ENCODE results near the gene SLC39A11. TPM values are rescaled to one million over a fixed set of nuclear protein-coding genes. Genes with fewer than 3 reads are reported as not detected.

Gene SLC39A11
- total and polyA plus RNA-seq, 4 donors = 18.9 to 44.9 (median 28.2) TPM

DNA sequence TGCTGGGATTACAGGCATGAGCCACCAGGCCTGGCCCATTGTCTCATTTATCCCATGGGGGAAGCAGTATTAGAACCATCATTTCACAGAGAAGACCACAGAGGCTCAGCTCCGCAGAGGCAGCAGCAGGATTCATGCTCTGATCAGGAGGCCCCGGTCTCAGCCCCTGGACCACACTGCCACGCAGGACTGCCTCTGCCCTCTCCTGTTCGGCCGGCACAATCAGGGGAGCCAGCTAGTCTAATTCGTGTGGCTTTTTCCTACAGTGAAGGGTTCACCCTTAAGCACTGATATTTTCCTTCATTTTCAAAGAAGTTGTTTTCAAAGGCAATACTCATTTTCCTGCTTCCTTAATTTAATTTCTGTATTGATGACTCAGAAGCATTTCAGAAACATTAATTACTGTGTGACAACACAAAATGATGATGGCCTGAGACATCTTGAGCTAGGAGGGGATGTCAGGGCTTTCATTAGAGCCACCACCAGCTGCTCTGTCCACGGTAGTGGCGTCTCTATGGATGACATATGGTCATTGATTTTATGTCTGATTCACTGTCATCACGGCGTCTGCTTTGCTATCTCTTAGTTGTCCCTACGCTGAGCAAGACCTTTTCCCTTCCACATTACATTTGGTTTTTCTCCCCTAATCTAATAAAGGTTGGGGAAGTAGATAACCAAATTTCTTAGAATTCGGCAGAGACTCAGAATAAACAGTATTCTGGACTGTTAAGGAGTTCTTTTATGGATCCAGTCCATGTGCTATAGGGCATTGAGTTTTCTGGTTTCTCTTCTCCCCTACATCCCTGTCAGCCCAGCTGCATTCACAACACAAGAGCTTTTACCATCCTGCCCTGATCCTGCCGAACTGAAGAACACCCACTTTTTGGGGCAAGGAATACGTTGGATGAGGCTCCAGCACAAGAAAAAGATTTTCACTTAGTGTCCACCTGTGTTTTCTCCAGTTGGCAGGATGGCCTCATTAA is 314.0 kb downstream of the SLC39A11 start:
- 95% methylated on average over 14 of the region's 14 CpGs for WGBS
- Histone ChIP-seq H3K4me1 (ENCODE audit: control insufficient read depth in 4 of 4, insufficient read depth in 4 of 4, low read length in 3 of 4) (no peaks in the 10 kb centered on the region), H3K9ac (ENCODE audit: low read depth in 1 of 2, low read length in 2 of 2) (no peak overlapping the region), H3K36me3 (ENCODE audit: control insufficient read depth in 4 of 4, insufficient read depth in 3 of 4, low read depth in 1 of 4, low read length in 3 of 4) (peaks cover 0 to 4% (median 2%) of the 10 kb centered on the region in 4 donors), H3K27ac (ENCODE audit: low read depth in 1 of 2, low read length in 2 of 2) (no peak overlapping the region), H3K27me3 (ENCODE audit: control insufficient read depth in 4 of 4, insufficient read depth in 4 of 4, low read length in 3 of 4) (no peaks in the 10 kb centered on the region), H3K4me3 (ENCODE audit: low read depth in 1 of 3, low read length in 3 of 3) (no peak overlapping the region), H3K9me3 (ENCODE audit: control insufficient read depth in 4 of 4, low read length in 3 of 4) (no peaks in the 10 kb centered on the region)
- no peak for DNase-seq (ENCODE audit: low spot score)
- TF ChIP-seq HNF4A (conservative IDR thresholded peaks at IDR 0.05) = no peak
- TF ChIP-seq ZBTB33 (IDR thresholded peaks at IDR 0.05) = no peak
- TF ChIP-seq RXRA (IDR thresholded peaks at IDR 0.05) = no peak
- no peak for TF ChIP-seq ATF3 (IDR thresholded peaks at IDR 0.05)
- TF ChIP-seq MAX (IDR thresholded peaks at IDR 0.05) = no peak
- no peak for TF ChIP-seq JUND (IDR thresholded peaks at IDR 0.05)
- TF ChIP-seq, protein P1, sequence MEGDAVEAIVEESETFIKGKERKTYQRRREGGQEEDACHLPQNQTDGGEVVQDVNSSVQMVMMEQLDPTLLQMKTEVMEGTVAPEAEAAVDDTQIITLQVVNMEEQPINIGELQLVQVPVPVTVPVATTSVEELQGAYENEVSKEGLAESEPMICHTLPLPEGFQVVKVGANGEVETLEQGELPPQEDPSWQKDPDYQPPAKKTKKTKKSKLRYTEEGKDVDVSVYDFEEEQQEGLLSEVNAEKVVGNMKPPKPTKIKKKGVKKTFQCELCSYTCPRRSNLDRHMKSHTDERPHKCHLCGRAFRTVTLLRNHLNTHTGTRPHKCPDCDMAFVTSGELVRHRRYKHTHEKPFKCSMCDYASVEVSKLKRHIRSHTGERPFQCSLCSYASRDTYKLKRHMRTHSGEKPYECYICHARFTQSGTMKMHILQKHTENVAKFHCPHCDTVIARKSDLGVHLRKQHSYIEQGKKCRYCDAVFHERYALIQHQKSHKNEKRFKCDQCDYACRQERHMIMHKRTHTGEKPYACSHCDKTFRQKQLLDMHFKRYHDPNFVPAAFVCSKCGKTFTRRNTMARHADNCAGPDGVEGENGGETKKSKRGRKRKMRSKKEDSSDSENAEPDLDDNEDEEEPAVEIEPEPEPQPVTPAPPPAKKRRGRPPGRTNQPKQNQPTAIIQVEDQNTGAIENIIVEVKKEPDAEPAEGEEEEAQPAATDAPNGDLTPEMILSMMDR (IDR thresholded peaks at IDR 0.05; ENCODE audit: low read depth, low read length, missing input control) = no peak
- TF ChIP-seq GABPA (IDR thresholded peaks at IDR 0.05 in 1 of 2, conservative IDR thresholded peaks at IDR 0.05 in 1 of 2) = no peak
- TF ChIP-seq TAF1 (conservative IDR thresholded peaks at IDR 0.05) = no peak
- TF ChIP-seq REST (IDR thresholded peaks at IDR 0.05) = no peak
- TF ChIP-seq NR2F2 (IDR thresholded peaks at IDR 0.05) = no peak
- no peak for TF ChIP-seq FOXA2 (IDR thresholded peaks at IDR 0.05)
- TF ChIP-seq EGR1 (IDR thresholded peaks at IDR 0.05; ENCODE audit: low read depth in 2 of 2) = no peak
- TF ChIP-seq YY1 (IDR thresholded peaks at IDR 0.05) = no peak
- no peak for TF ChIP-seq FOXA1 (IDR thresholded peaks at IDR 0.05)
- no peak for TF ChIP-seq SP1 (IDR thresholded peaks at IDR 0.05)
- no peak for TF ChIP-seq RAD21 (IDR thresholded peaks at IDR 0.05)
- TF ChIP-seq HNF4G (IDR thresholded peaks at IDR 0.05) = no peak
